Measurements from ENCODE around the gene PSME3IP1.

The PSME3IP1 gene

DNA sequence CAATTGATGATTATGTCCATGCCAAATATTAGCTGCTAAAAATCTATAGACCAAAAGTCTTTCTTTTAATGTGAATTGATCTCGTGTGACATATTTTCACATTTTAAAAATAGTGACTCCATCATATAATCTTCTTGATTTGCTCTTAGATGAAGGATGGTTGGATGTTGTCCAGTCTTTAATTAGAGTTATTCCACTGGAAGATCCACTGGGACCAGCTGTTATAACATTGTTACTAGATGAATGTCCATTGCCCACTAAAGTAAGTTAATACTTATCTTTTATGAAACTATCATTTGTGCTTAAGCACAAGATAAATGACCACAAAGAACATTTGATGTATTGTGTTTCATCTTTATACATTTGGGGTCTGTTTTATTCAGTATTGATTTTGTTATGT is 23.1 kb upstream of the PSME3IP1 start:
- H3K36me3 ChIP-seq (ENCODE audit: insufficient read depth, low read length) = peaks cover 74% of the 10 kb centered on the region
- no peak for TF ChIP-seq EZH2phosphoT487 (IDR thresholded peaks at IDR 0.05; ENCODE audit: borderline replicate concordance)
- TF ChIP-seq, protein P1, sequence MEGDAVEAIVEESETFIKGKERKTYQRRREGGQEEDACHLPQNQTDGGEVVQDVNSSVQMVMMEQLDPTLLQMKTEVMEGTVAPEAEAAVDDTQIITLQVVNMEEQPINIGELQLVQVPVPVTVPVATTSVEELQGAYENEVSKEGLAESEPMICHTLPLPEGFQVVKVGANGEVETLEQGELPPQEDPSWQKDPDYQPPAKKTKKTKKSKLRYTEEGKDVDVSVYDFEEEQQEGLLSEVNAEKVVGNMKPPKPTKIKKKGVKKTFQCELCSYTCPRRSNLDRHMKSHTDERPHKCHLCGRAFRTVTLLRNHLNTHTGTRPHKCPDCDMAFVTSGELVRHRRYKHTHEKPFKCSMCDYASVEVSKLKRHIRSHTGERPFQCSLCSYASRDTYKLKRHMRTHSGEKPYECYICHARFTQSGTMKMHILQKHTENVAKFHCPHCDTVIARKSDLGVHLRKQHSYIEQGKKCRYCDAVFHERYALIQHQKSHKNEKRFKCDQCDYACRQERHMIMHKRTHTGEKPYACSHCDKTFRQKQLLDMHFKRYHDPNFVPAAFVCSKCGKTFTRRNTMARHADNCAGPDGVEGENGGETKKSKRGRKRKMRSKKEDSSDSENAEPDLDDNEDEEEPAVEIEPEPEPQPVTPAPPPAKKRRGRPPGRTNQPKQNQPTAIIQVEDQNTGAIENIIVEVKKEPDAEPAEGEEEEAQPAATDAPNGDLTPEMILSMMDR (conservative IDR thresholded peaks at IDR 0.05; ENCODE audit: low read length) = no peak
- H3K4me1 ChIP-seq (ENCODE audit: insufficient read depth, low read length, poor library complexity, severe bottlenecking) = no peaks in the 10 kb centered on the region
- no peak overlapping the region for H3K9ac ChIP-seq (ENCODE audit: low read depth, low read length, poor library complexity, severe bottlenecking)
- H3K4me3 ChIP-seq (ENCODE audit: low read length, poor library complexity, severe bottlenecking) = no peak overlapping the region
- H2AFZ ChIP-seq (ENCODE audit: low read length) = no peak overlapping the region
- no peaks in the 10 kb centered on the region for H3K9me2 ChIP-seq (replicated peaks; ENCODE audit: low read depth, low read length)
- H4K20me1 ChIP-seq (ENCODE audit: insufficient read depth, low read length, poor library complexity, severe bottlenecking) = no peaks in the 10 kb centered on the region
- no peaks in the 10 kb centered on the region for H3F3A ChIP-seq (ENCODE audit: low read depth)
- no peak overlapping the region for H3K4me2 ChIP-seq (ENCODE audit: low read depth, low read length, poor library complexity, severe bottlenecking)
- H3K79me2 ChIP-seq (ENCODE audit: insufficient read depth, low read length) = no peaks in the 10 kb centered on the region
- no peaks in the 10 kb centered on the region for H3K27me3 ChIP-seq (ENCODE audit: insufficient read depth, low read length, poor library complexity, severe bottlenecking)
- H3K9me3 ChIP-seq (ENCODE audit: insufficient read depth, low read depth, low read length) = no peaks in the 10 kb centered on the region

DNA sequence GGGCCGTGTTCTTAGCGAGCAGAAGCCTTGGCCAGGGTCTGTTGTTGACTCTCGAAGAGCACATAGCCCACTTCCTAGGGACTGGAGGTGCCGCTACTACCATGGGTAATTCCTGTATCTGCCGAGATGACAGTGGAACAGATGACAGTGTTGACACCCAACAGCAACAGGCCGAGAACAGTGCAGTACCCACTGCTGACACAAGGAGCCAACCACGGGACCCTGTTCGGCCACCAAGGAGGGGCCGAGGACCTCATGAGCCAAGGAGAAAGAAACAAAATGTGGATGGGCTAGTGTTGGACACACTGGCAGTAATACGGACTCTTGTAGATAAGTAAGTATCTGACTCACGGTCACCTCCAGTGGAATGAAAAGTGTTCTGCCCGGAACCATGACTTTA is 18.8 kb upstream of the PSME3IP1 start:
- H3K27me3 ChIP-seq (ENCODE audit: insufficient read depth, low read length, poor library complexity, severe bottlenecking) = no peaks in the 10 kb centered on the region
- H3F3A ChIP-seq (ENCODE audit: low read depth) = no peaks in the 10 kb centered on the region
- H3K36me3 ChIP-seq (ENCODE audit: insufficient read depth, low read length) = peaks cover 48% of the 10 kb centered on the region
- H3K9me3 ChIP-seq (ENCODE audit: insufficient read depth, low read depth, low read length) = no peaks in the 10 kb centered on the region
- H3K4me2 ChIP-seq (ENCODE audit: low read depth, low read length, poor library complexity, severe bottlenecking) = no peak overlapping the region
- H3K4me3 ChIP-seq (ENCODE audit: low read length, poor library complexity, severe bottlenecking) = no peak overlapping the region
- no peaks in the 10 kb centered on the region for H3K9me2 ChIP-seq (replicated peaks; ENCODE audit: low read depth, low read length)
- no peaks in the 10 kb centered on the region for H4K20me1 ChIP-seq (ENCODE audit: insufficient read depth, low read length, poor library complexity, severe bottlenecking)
- H3K79me2 ChIP-seq (ENCODE audit: insufficient read depth, low read length) = peaks cover 5% of the 10 kb centered on the region; the same call in 1 of the 2 replicates
- H3K9ac ChIP-seq (ENCODE audit: low read depth, low read length, poor library complexity, severe bottlenecking) = no peak overlapping the region
- TF ChIP-seq, protein P1 (conservative IDR thresholded peaks at IDR 0.05; ENCODE audit: low read length) = no peak; the same call in 1 of the 2 replicates
- TF ChIP-seq EZH2phosphoT487 (IDR thresholded peaks at IDR 0.05; ENCODE audit: borderline replicate concordance) = no peak
- H3K4me1 ChIP-seq (ENCODE audit: insufficient read depth, low read length, poor library complexity, severe bottlenecking) = no peaks in the 10 kb centered on the region
- no peak overlapping the region for H2AFZ ChIP-seq (ENCODE audit: low read length)

DNA sequence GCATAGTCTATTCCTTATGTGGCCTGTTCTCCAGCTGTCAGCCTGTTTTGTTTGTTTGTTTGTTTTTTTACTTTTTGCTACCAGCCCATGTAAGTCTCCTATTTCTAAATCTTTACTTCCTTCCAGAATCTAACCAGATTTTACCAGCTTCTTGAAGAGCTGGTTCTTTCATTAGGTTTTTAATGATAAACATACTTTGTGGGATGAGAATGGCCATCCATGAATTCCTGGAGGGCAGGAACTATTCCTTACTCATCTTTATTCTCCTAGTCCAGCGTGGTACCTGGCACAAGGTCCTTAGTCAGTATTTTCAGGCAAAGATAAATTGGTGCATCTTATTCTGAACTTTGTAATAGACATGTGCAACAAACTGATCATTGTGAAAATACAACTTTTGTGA is 17.6 kb upstream of the PSME3IP1 start:
- H3K9ac ChIP-seq (ENCODE audit: low read depth, low read length, poor library complexity, severe bottlenecking) = no peak overlapping the region
- TF ChIP-seq, protein P1 (conservative IDR thresholded peaks at IDR 0.05; ENCODE audit: low read length) = no peak
- no peak for TF ChIP-seq EZH2phosphoT487 (IDR thresholded peaks at IDR 0.05; ENCODE audit: borderline replicate concordance)
- no peaks in the 10 kb centered on the region for H3K4me1 ChIP-seq (ENCODE audit: insufficient read depth, low read length, poor library complexity, severe bottlenecking)
- H3K4me3 ChIP-seq (ENCODE audit: low read length, poor library complexity, severe bottlenecking) = no peak overlapping the region
- H3K27me3 ChIP-seq (ENCODE audit: insufficient read depth, low read length, poor library complexity, severe bottlenecking) = no peaks in the 10 kb centered on the region
- peaks cover 3% of the 10 kb centered on the region for H4K20me1 ChIP-seq (ENCODE audit: insufficient read depth, low read length, poor library complexity, severe bottlenecking)
- no peak overlapping the region for H2AFZ ChIP-seq (ENCODE audit: low read length)
- peaks cover 39% of the 10 kb centered on the region for H3K36me3 ChIP-seq (ENCODE audit: insufficient read depth, low read length)
- no peaks in the 10 kb centered on the region for H3K9me3 ChIP-seq (ENCODE audit: insufficient read depth, low read depth, low read length)
- H3K79me2 ChIP-seq (ENCODE audit: insufficient read depth, low read length) = peaks cover 11% of the 10 kb centered on the region
- no peaks in the 10 kb centered on the region for H3K9me2 ChIP-seq (replicated peaks; ENCODE audit: low read depth, low read length)
- no peak overlapping the region for H3K4me2 ChIP-seq (ENCODE audit: low read depth, low read length, poor library complexity, severe bottlenecking)
- no peaks in the 10 kb centered on the region for H3F3A ChIP-seq (ENCODE audit: low read depth)
